HCT116 (cell line): Measurements from ENCODE around the gene MTCP1. TPM values are rescaled to one million over a fixed set of nuclear protein-coding genes. Genes with fewer than 3 reads are reported as not detected.

Experiments used
- ATAC-seq: fragments of 200-7000 bp; cut with Tn5 transposase; 2 replicates; pipeline ENCODE4 v1.9.1; 2020; ENCODE audit warnings: mild to moderate bottlenecking, moderate library complexity
- BruUV-seq: library from RNA; stranded (reverse); fragments of 400-500 nt; replicated peaks from 2 replicates; lab custom pipeline; 2021; lab: Mats Ljungman, UMichigan
- CTCF ChIA-PET: fragments of 300-600 bp; sonication (Branson Sonifier 250); formaldehyde crosslinking; loops from one replicate; lab custom pipeline; 2021; ENCODE audit warnings: antibody characterized with exemption; lab: Charles Lee
- POLR2A ChIA-PET: fragments of 300-600, 350-600 bp; sonication (Branson Sonifier 250); formaldehyde crosslinking; loops from one replicate; lab custom pipeline; 2021; ENCODE audit warnings: antibody characterized with exemption; lab: Charles Lee
- RAD21 ChIA-PET, 2 experiments: fragments of 300-600 bp; sonication (Branson Sonifier 250); formaldehyde crosslinking; loops; one replicate each; lab custom pipeline; 2023; ENCODE audit warnings: low total read pairs in 2 of 2; ENCODE audit not compliant: uncharacterized antibody in 2 of 2, unreplicated experiment in 2 of 2, low non-redundant PET in 1 of 2; lab: Charles Lee
- DNase-seq: peaks from one replicate; pipeline ENCODE4 v3.0.0-alpha.2; 2010; ENCODE audit warnings: low read depth, low spot score
- H2AFZ ChIP-seq: fragments of 200-600 bp; shearing (Covaris generic), sonication (generic); 2 replicates; pipeline ENCODE4 v1.6.1; 2017; ENCODE audit warnings: low read depth, mixed run types, mixed read lengths, antibody characterized with exemption, low read length; ENCODE audit not compliant: poor library complexity, severe bottlenecking
- H3K27ac ChIP-seq: 2 replicates; pipeline ENCODE4 v1.5.1; 2012; ENCODE audit warnings: low read depth, low read length
- H3K27me3 ChIP-seq: fragments of 200-600 bp; sonication (generic); 2 replicates; pipeline ENCODE4 v1.6.1; 2016; ENCODE audit warnings: mixed run types, low read length, mixed read lengths; ENCODE audit not compliant: insufficient read depth
- H3K36me3 ChIP-seq, 2 experiments: fragments of 200-500 bp in 1 of 2; fragments of 200-600 bp in 1 of 2; sonication (Bioruptor generic) in 1 of 2; sonication (generic) in 1 of 2; 2 replicates each; pipeline versions ENCODE4 v1.5.1 to v1.6.1; 2014 to 2016; ENCODE audit warnings: low read length in 2 of 2, inconsistent platforms in 1 of 2, mixed read lengths in 1 of 2, mixed run types in 1 of 2; ENCODE audit not compliant: insufficient read depth in 2 of 2, control insufficient read depth in 1 of 2
- H3K4me1 ChIP-seq, 2 experiments: fragments of 200-600 bp in 1 of 2; sonication (generic) in 1 of 2; 2 replicates each; pipeline versions ENCODE4 v1.5.1 to v1.6.1; 2012 to 2017; ENCODE audit warnings: low read length in 2 of 2, inconsistent platforms in 1 of 2, mild to moderate bottlenecking in 1 of 2, mixed read lengths in 1 of 2, mixed run types in 1 of 2, moderate library complexity in 1 of 2; ENCODE audit not compliant: insufficient read depth in 2 of 2, control insufficient read depth in 1 of 2
- H3K4me2 ChIP-seq: fragments of 200-600 bp; sonication (generic); 2 replicates; pipeline ENCODE4 v1.6.1; 2017; ENCODE audit warnings: mixed run types, low read length, mixed read lengths
- H3K4me3 ChIP-seq, 2 experiments: fragments of 200-600 bp in 1 of 2; sonication (generic) in 1 of 2; replicated peaks in 1 of 2; 2 replicates each; pipeline ENCODE4 v1.5.1; 2011 to 2016; ENCODE audit warnings: low read length in 2 of 2, control low read depth in 1 of 2, low read depth in 1 of 2, mild to moderate bottlenecking in 1 of 2, mixed read lengths in 1 of 2, mixed run types in 1 of 2
- H3K79me2 ChIP-seq: fragments of 200-600 bp; sonication (generic); 2 replicates; pipeline ENCODE4 v1.6.1; 2017; ENCODE audit warnings: mild to moderate bottlenecking, mixed run types, low read length, moderate library complexity, mixed read lengths; ENCODE audit not compliant: insufficient read depth
- H3K9ac ChIP-seq: fragments of 200-600 bp; sonication (generic); 2 replicates; pipeline ENCODE4 v1.6.1; 2016; ENCODE audit warnings: low read length, mixed read lengths
- H3K9me2 ChIP-seq: fragments of 200-600 bp; sonication (generic), shearing (Covaris generic); 2 replicates; pipeline ENCODE4 v1.6.1; 2017; ENCODE audit warnings: mixed run types, mild to moderate bottlenecking, moderate library complexity; ENCODE audit not compliant: insufficient read depth
- H3K9me3 ChIP-seq, 2 experiments: fragments of 200-500 bp in 1 of 2; fragments of 200-600 bp in 1 of 2; sonication (Bioruptor generic) in 1 of 2; sonication (generic) in 1 of 2; 2 replicates each; pipeline ENCODE4 v1.6.1; 2014 to 2017; ENCODE audit warnings: low read length in 2 of 2, mixed read lengths in 2 of 2, inconsistent platforms in 1 of 2, low read depth in 1 of 2, mild to moderate bottlenecking in 1 of 2, mixed run types in 1 of 2, moderate library complexity in 1 of 2; ENCODE audit not compliant: control insufficient read depth in 1 of 2, insufficient read depth in 1 of 2
- H4K20me1 ChIP-seq: fragments of 200-600 bp; sonication (generic), shearing (Covaris generic); 2 replicates; pipeline ENCODE4 v1.6.1; 2017; ENCODE audit warnings: mixed run types, mild to moderate bottlenecking, moderate library complexity; ENCODE audit not compliant: insufficient read depth
- CBX3 ChIP-seq: IDR thresholded peaks from 2 replicates; pipeline ENCODE4 v1.6.1; 2012; ENCODE audit warnings: low read depth
- CEBPB ChIP-seq: IDR thresholded peaks from 2 replicates; pipeline ENCODE4 v1.6.1; 2012; ENCODE audit warnings: low read depth
- CTCF ChIP-seq, 3 experiments: fragments of 200-600 bp in 1 of 3; sonication (generic) in 1 of 3; IDR thresholded peaks in 2 of 3; conservative IDR thresholded peaks in 1 of 3; 2 replicates each; pipeline ENCODE4 v1.5.1; 2012 to 2017; ENCODE audit warnings: low read depth in 2 of 3, low read length in 2 of 3, antibody characterized with exemption in 1 of 3, borderline replicate concordance in 1 of 3, control low read depth in 1 of 3, mild to moderate bottlenecking in 1 of 3, mixed read lengths in 1 of 3, mixed run types in 1 of 3, moderate library complexity in 1 of 3; ENCODE audit not compliant: insufficient read depth in 1 of 3
- EGR1 ChIP-seq: IDR thresholded peaks from 2 replicates; pipeline ENCODE4 v1.6.1; 2012; ENCODE audit warnings: low read depth
- ELF1 ChIP-seq: IDR thresholded peaks from 2 replicates; pipeline ENCODE4 v1.6.1; 2012; ENCODE audit warnings: low read depth, borderline replicate concordance
- EZH2 ChIP-seq: fragments of 200-600 bp; sonication (generic); IDR thresholded peaks from 2 replicates; pipeline ENCODE4 v1.6.1; 2017; ENCODE audit warnings: antibody characterized with exemption, mixed run types
- FOSL1 ChIP-seq: IDR thresholded peaks from 2 replicates; pipeline ENCODE4 v1.6.1; 2012; ENCODE audit warnings: low read depth
- JUND ChIP-seq: IDR thresholded peaks from 2 replicates; pipeline ENCODE4 v1.6.1; 2012
- POLR2A ChIP-seq: IDR thresholded peaks from 2 replicates; pipeline ENCODE4 v1.7.0; 2011; ENCODE audit warnings: borderline replicate concordance; ENCODE audit not compliant: insufficient read depth, insufficient read length; ENCODE audit errors: extremely low read depth
- RAD21 ChIP-seq: IDR thresholded peaks from 2 replicates; pipeline ENCODE4 v1.6.1; 2012; ENCODE audit warnings: low read depth, mild to moderate bottlenecking
- REST ChIP-seq: IDR thresholded peaks from 2 replicates; pipeline ENCODE4 v1.6.1; 2012; ENCODE audit warnings: low read depth
- SIN3A ChIP-seq: IDR thresholded peaks from 2 replicates; pipeline ENCODE4 v1.6.1; 2012; ENCODE audit warnings: low read depth
- SP1 ChIP-seq: IDR thresholded peaks from 2 replicates; pipeline ENCODE4 v1.6.1; 2012; ENCODE audit warnings: low read depth
- SRF ChIP-seq: IDR thresholded peaks from 2 replicates; pipeline ENCODE4 v1.6.1; 2012; ENCODE audit warnings: low read depth
- TCF7L2 ChIP-seq: IDR thresholded peaks from 2 replicates; pipeline ENCODE4 v1.7.0; 2011; ENCODE audit warnings: borderline replicate concordance, inconsistent platforms; ENCODE audit not compliant: insufficient read depth, insufficient read length; ENCODE audit errors: extremely low read depth
- ZBTB33 ChIP-seq: IDR thresholded peaks from 2 replicates; pipeline ENCODE4 v1.6.1; 2011; ENCODE audit warnings: mild to moderate bottlenecking, low read length, moderate library complexity; ENCODE audit not compliant: insufficient replicate concordance; ENCODE audit errors: extremely low read depth
- ZFX ChIP-seq: fragments of 450-650 bp; IDR thresholded peaks from 2 replicates; pipeline ENCODE4 v1.6.1; 2017
- ZNF274 ChIP-seq: fragments of 200-500 bp; sonication (Bioruptor generic); IDR thresholded peaks from 2 replicates; pipeline ENCODE4 v1.6.1; 2014; ENCODE audit warnings: mild to moderate bottlenecking, low read depth, low read length, inconsistent platforms
- intact Hi-C: fragments of 100-400 bp; cut with micrococcal nuclease; formaldehyde crosslinking; loops from 2 replicates; pipeline ENCODE4 v1.10.0; 2022
- total RNA-seq: library from RNA; stranded (reverse); gene quantifications from one replicate; pipeline ENCODE4 v1.2.1, GENCODE V29; 2021; ENCODE audit not compliant: unreplicated experiment

MTCP1 gene
- total RNA-seq, 1 experiment from 2014 or later: 10.7 TPM

GRCh38 chrX:155065035-155065734, 5.8 kb downstream of the MTCP1 start:
- RAD21 ChIA-PET: no interaction called here
- no peaks in the 10 kb centered on the region for H3K27me3 ChIP-seq
- no peak for DNase-seq
- H3K36me3 ChIP-seq: no peaks in the 10 kb centered on the region; a peak in 1 of 4 replicates
- H3K27ac ChIP-seq: no peak overlapping the region
- intact Hi-C loops: no loop called here
- H3K9me3 ChIP-seq: no peaks in the 10 kb centered on the region
- no peak for ATAC-seq
- no peak overlapping the region for H2AFZ ChIP-seq
- POLR2A ChIA-PET: no interaction called here
- H3K4me2 ChIP-seq: no peak overlapping the region
- no peak overlapping the region for H3K4me3 ChIP-seq
- H3K9me2 ChIP-seq: no peaks in the 10 kb centered on the region
- CTCF ChIA-PET: interaction anchor here (0.6 kb wide), 1 partner anchor 8 kb away, joined by 3 read pairs; no protein-coding TSS in a partner anchor
- H3K79me2 ChIP-seq: peaks cover 22% of the 10 kb centered on the region
- no TSS peak for BruUV-seq
- TF ChIP-seq SIN3A (no peak), ZFX (no peak), CTCF (IDR thresholded peaks at IDR 0.05 in 2 of 3, conservative IDR thresholded peaks at IDR 0.05 in 1 of 3; ENCODE audit: borderline replicate concordance in 1 of 3, insufficient read depth in 1 of 3, low read depth in 2 of 3, low read length in 2 of 3) (no peak), TCF7L2 (no peak), CEBPB (no peak), SRF (no peak), RAD21 (no peak), JUND (no peak), FOSL1 (no peak), EZH2 (no peak), ZBTB33 (no peak), CBX3 (no peak), POLR2A (no peak), ZNF274 (no peak), ELF1 (no peak), EGR1 (no peak), SP1 (no peak), REST (no peak)
- TF ChIP-seq, all 23 proteins: peak for 0
- Histone ChIP-seq H4K20me1 (no peaks in the 10 kb centered on the region), H3K9ac (no peak overlapping the region), H3K4me1 (peaks cover 15 to 32% of the 10 kb centered on the region in 2 experiments)
